GM23338 (cell line): ENCODE data around the gene NTPCR. TPM values are rescaled to one million over a fixed set of nuclear protein-coding genes. Genes with fewer than 3 reads are reported as not detected.
A peak's percentile ranks its signal among the peaks of the same experiment; 100 is the strongest.

Source experiments
- ATAC-seq: fragments of 200-7000 bp; cut with Tn5 transposase; 3 replicates; pipeline ENCODE4 v1.9.1; 2020
- DNase-seq: peaks from one replicate; pipeline ENCODE4 v3.0.0-alpha.2; 2015; ENCODE audit warnings: low spot score
- H2AFZ ChIP-seq: fragments of 200-600 bp; sonication (generic); 2 replicates; pipeline ENCODE4 v1.8.0; 2016; ENCODE audit warnings: antibody characterized with exemption, mild to moderate bottlenecking, moderate library complexity
- H3F3A ChIP-seq: fragments of 200-600 bp; sonication (generic); replicated peaks from 2 replicates; pipeline ENCODE4 v1.8.0; 2017; ENCODE audit warnings: antibody characterized with exemption, mixed run types, low read depth
- H3K27ac ChIP-seq: fragments of 200-600 bp; sonication (generic); 2 replicates; pipeline ENCODE4 v1.6.1; 2016; ENCODE audit warnings: low read depth
- H3K27me3 ChIP-seq: fragments of 200-600 bp; sonication (generic); 2 replicates; pipeline ENCODE4 v1.8.0; 2016; ENCODE audit warnings: mild to moderate bottlenecking, mixed run types, moderate library complexity; ENCODE audit not compliant: insufficient read depth
- H3K36me3 ChIP-seq: fragments of 200-600 bp; sonication (generic); 2 replicates; pipeline ENCODE4 v1.8.0; 2016; ENCODE audit warnings: mild to moderate bottlenecking; ENCODE audit not compliant: insufficient read depth
- H3K4me1 ChIP-seq: fragments of 200-600 bp; sonication (generic); 2 replicates; pipeline ENCODE4 v1.8.0; 2016; ENCODE audit warnings: mild to moderate bottlenecking, moderate library complexity; ENCODE audit not compliant: insufficient read depth
- H3K4me2 ChIP-seq: fragments of 200-600 bp; sonication (generic); 2 replicates; pipeline ENCODE4 v1.7.1; 2017; ENCODE audit warnings: mixed run types
- H3K4me3 ChIP-seq: fragments of 200-600 bp; sonication (generic); 2 replicates; pipeline ENCODE4 v1.6.1; 2016; ENCODE audit warnings: mixed run types
- H3K79me2 ChIP-seq: fragments of 200-600 bp; sonication (generic); replicated peaks from 2 replicates; pipeline ENCODE4 v1.8.0; 2017; ENCODE audit warnings: mild to moderate bottlenecking; ENCODE audit not compliant: insufficient read depth
- H3K9me2 ChIP-seq: fragments of 200-600 bp; sonication (generic); 2 replicates; pipeline ENCODE4 v1.8.0; 2017; ENCODE audit not compliant: insufficient read depth
- H4K20me1 ChIP-seq: fragments of 200-600 bp; sonication (generic); replicated peaks from 2 replicates; pipeline ENCODE4 v1.8.0; 2017; ENCODE audit warnings: mild to moderate bottlenecking; ENCODE audit not compliant: insufficient read depth
- H3K27ac Mint-ChIP-seq: 2 replicates; pipeline ENCODE4 v1.8.0; 2020; ENCODE audit warnings: inconsistent platforms, mild to moderate bottlenecking, moderate library complexity, mixed read lengths
- H3K27me3 Mint-ChIP-seq: 3 replicates; pipeline ENCODE4 v1.8.0; 2022; ENCODE audit warnings: low read depth, mild to moderate bottlenecking, moderate library complexity, mixed read lengths, inconsistent platforms; ENCODE audit not compliant: insufficient read depth, poor library complexity
- H3K36me3 Mint-ChIP-seq: 3 replicates; pipeline ENCODE4 v1.8.0; 2021; ENCODE audit warnings: low read depth, mild to moderate bottlenecking, inconsistent platforms, moderate library complexity, mixed read lengths
- H3K4me1 Mint-ChIP-seq: 3 replicates; pipeline ENCODE4 v1.8.0; 2020; ENCODE audit warnings: mild to moderate bottlenecking, inconsistent platforms, mixed read lengths
- H3K4me3 Mint-ChIP-seq: 3 replicates; pipeline ENCODE4 v1.8.0; 2021; ENCODE audit warnings: moderate library complexity, mild to moderate bottlenecking, inconsistent platforms, mixed read lengths
- H3K9me3 Mint-ChIP-seq: 3 replicates; pipeline ENCODE4 v1.8.0; 2020; ENCODE audit warnings: moderate library complexity, mild to moderate bottlenecking, inconsistent platforms, mixed read lengths
- CTCF ChIP-seq, 2 experiments: fragments of 200-600 bp in 1 of 2; sonication (generic) in 1 of 2; conservative IDR thresholded peaks; 2 replicates each; pipeline versions ENCODE4 v1.5.1 to v1.6.1; 2016 to 2017; ENCODE audit warnings: antibody characterized with exemption in 2 of 2, low read depth in 2 of 2, mild to moderate bottlenecking in 2 of 2, moderate library complexity in 1 of 2
- ETS1 ChIP-seq: IDR thresholded peaks from 2 replicates; pipeline ENCODE4 v1.6.1; 2016; ENCODE audit warnings: antibody characterized with exemption
- EZH2 ChIP-seq: fragments of 200-600 bp; sonication (generic); IDR thresholded peaks from one replicate; pipeline ENCODE4 v1.8.0; 2017; ENCODE audit warnings: antibody characterized with exemption, mild to moderate bottlenecking, low read depth; ENCODE audit not compliant: unreplicated experiment
- EZH2phosphoT487 ChIP-seq: fragments of 200-600 bp; sonication (generic); IDR thresholded peaks from one replicate; pipeline ENCODE4 v1.8.1; 2018; ENCODE audit warnings: antibody characterized with exemption; ENCODE audit not compliant: unreplicated experiment
- JUNB ChIP-seq: IDR thresholded peaks from one replicate; pipeline ENCODE4 v1.6.1; 2016; ENCODE audit warnings: antibody characterized with exemption; ENCODE audit not compliant: unreplicated experiment
- POLR2AphosphoS5 ChIP-seq: IDR thresholded peaks from 2 replicates; pipeline ENCODE4 v1.6.1; 2016; ENCODE audit warnings: antibody characterized with exemption, low read depth
- REST ChIP-seq: IDR thresholded peaks from one replicate; pipeline ENCODE4 v1.6.1; 2018; ENCODE audit warnings: antibody characterized with exemption; ENCODE audit not compliant: unreplicated experiment
- ZNF331 ChIP-seq: fragments of 250-450 bp; sonication (Bioruptor Pico); IDR thresholded peaks from 2 replicates; pipeline ENCODE4 v1.5.0; 2020; ENCODE audit warnings: low read depth, mild to moderate bottlenecking, moderate library complexity
- polyA plus RNA-seq: library from polyadenylated mRNA; unstranded; fragments of >200 nt; fragmentation: Nextera tagmentation; extraction: Ambion mirVana; gene quantifications from 2 replicates; pipeline ENCODE4 v1.2.1, GENCODE V29; 2016
- total RNA-seq: library from RNA; depleted of rRNA; stranded (reverse); fragments of >200 nt; shearing (Covaris generic); gene quantifications from 2 replicates; pipeline ENCODE4 v1.2.3, GENCODE V29; 2014

The NTPCR gene
- total and polyA plus RNA-seq, 2 experiments from 2014 or later = 64.1 to 150 TPM

GRCh38 chr1:232942413-232943294, 7.8 kb upstream of the NTPCR start (continued):
- TF ChIP-seq REST = no peak
- no peak for TF ChIP-seq ETS1
- no peak for TF ChIP-seq EZH2phosphoT487
- no peak for TF ChIP-seq EZH2
- no peak for TF ChIP-seq CTCF (conservative IDR thresholded peaks at IDR 0.05; ENCODE audit: low read depth in 2 of 2)
- no peak for TF ChIP-seq ZNF331

GRCh38 chr1:232943679-232944252, 6.6 kb upstream of the NTPCR start:
- no peak overlapping the region for H3K4me2 ChIP-seq
- H3K4me3 ChIP-seq = no peak overlapping the region
- H3K4me1 ChIP-seq = no peaks in the 10 kb centered on the region
- H3K27me3 ChIP-seq = no peaks in the 10 kb centered on the region
- no peaks in the 10 kb centered on the region for H3K79me2 ChIP-seq
- no peaks in the 10 kb centered on the region for H3K9me3 Mint-ChIP-seq
- no peak overlapping the region for H3K27ac ChIP-seq
- H3F3A ChIP-seq = no peaks in the 10 kb centered on the region
- DNase-seq = no peak
- H3K27ac Mint-ChIP-seq = no peak overlapping the region
- H3K9me2 ChIP-seq = 0 out of 2 replicates have a peak, but pooled peaks cover 7% of the 10 kb centered on the region
- peaks cover 5% of the 10 kb centered on the region; the same call in 1 of the 3 replicates for H3K4me1 Mint-ChIP-seq
- peak overlapping the region; percentile 15; the same call in 1 of the 2 replicates for H2AFZ ChIP-seq
- no peaks in the 10 kb centered on the region for H3K36me3 ChIP-seq
- H3K4me3 Mint-ChIP-seq = no peak overlapping the region
- H4K20me1 ChIP-seq = no peaks in the 10 kb centered on the region
- no peak for ATAC-seq
- peaks cover 2% of the 10 kb centered on the region for H3K27me3 Mint-ChIP-seq
- no peak for TF ChIP-seq JUNB
- no peak for TF ChIP-seq CTCF (conservative IDR thresholded peaks at IDR 0.05; ENCODE audit: low read depth in 2 of 2)
- TF ChIP-seq ZNF331 = no peak
- TF ChIP-seq POLR2AphosphoS5 = no peak
- no peaks in the 10 kb centered on the region for H3K36me3 Mint-ChIP-seq
